HG03457 (cell line): Measurements from ENCODE around the gene ITGA2.

ENCODE experiments used
- ATAC-seq: cut with Tn5 transposase; IDR thresholded peaks from one replicate; pipeline ENCODE4 v1.9.1; 2021; ENCODE audit warnings: moderate number of reproducible peaks; ENCODE audit not compliant: unreplicated experiment

ITGA2 gene

GRCh38 chr5:53052499-53052898 lies 63.3 kb downstream of the ITGA2 start:
- no peak for ATAC-seq

GRCh38 chr5:53053364-53053763 lies 64.2 kb downstream of the ITGA2 start:
- ATAC-seq = no peak

GRCh38 chr5:53055365-53055764 lies 66.2 kb downstream of the ITGA2 start:
- no peak for ATAC-seq

DNA sequence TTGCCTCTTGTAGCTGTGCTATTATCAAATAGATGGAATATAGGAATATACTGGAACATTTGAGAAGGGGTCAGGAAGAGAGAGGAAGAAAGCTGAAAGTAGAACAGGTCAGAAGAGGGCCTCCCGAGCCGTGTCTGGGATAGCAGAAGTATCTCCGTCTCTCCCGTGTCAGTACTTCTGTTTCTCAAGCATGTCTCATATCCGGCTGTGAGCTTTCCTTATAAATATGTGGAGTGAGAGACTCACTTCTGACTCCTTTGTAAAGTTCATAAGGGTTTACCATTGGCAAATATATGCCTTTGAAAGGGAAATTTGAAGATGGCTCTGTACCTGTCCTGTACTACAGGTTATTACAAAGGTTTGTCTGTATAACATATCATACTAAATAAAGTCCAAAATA lies 70.1 kb downstream of the ITGA2 start:
- ATAC-seq = no peak

DNA sequence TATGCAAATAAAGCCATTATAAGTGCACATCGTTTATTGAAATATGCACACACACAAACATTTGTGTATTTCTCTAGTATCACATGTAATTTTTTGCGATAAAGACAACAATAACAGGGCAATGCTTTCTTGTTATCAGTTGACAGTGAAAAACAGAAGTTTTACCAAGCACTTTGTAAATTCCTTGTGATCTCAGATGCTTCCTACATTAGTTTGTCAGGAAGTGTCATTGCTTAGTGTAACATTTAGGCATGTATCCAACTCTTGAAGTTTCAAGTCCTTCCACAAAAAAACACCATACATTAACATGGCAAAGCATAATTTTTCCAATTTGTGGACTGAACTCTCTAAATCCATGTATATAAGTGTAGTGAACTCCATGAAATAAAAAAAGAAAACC lies 74.0 kb downstream of the ITGA2 start:
- ATAC-seq = no peak

- no peak for ATAC-seq
Measured at GRCh38 chr5:53063791-53064190, 74.6 kb downstream of the ITGA2 start.

GRCh38 chr5:53066088-53066487 lies 76.9 kb downstream of the ITGA2 start:
- ATAC-seq = no peak

DNA sequence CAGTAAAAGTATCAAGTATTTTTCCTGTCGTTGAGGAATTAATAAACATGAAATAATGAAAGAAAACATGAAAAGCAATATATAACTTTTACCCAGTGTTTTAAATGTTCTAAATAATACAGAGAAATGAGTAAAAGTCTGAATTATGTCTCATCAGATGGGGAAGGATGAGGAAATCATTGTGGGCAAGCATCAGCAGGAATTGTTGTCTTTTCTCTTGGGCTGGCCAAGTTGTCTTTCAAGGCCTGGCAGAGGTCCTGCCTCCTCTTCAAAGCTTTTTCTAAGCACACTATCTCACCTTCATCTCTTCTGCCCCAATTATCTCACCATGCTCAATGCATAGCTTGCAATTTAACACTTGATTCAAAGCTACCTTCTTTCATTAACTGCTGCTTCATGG lies 78.5 kb downstream of the ITGA2 start:
- ATAC-seq = no peak

DNA sequence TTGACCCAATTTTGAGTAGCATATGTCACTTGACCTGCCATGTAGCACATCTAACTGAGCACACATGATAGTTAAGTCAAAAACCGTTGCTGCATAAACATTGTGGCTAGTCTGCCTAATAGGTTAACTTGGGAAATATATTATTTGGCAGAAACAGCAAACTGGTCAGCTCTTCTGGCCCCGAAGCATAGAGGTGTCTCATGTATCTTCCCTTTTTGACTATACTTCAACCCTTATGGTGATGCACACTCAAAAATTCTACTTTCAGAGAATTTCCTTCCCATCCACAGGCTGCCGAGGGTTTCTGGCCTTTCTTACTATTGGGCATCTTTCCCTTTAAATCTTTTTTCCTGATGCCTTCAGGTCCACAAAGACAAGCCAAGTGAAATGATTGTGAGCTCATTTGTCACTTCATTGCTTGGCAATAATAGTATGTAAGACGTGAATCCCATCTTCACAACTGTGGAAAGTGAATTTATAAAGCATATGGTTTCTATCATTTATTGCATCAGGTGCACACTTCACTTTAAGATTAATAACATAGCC lies 79.2 kb downstream of the ITGA2 start:
- ATAC-seq = no peak

DNA sequence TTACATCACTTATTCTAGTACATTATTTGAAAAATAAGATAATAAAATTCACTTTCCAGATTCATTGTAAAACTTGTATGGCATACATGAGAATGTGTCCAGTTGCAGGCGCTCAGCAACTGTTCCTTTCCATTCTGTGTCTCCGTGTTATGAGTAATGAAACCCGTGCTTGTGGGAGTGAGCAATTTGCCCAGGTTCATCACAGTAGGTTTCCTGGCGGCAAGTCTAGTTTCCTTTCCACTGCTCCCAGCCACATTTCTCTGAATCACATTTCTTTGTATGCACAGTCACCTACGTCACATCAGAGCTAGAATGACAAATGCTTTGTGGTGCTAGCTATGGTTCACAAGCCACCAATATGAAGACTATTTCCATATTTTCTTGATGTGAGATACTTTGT lies 80.5 kb downstream of the ITGA2 start:
- no peak for ATAC-seq

DNA sequence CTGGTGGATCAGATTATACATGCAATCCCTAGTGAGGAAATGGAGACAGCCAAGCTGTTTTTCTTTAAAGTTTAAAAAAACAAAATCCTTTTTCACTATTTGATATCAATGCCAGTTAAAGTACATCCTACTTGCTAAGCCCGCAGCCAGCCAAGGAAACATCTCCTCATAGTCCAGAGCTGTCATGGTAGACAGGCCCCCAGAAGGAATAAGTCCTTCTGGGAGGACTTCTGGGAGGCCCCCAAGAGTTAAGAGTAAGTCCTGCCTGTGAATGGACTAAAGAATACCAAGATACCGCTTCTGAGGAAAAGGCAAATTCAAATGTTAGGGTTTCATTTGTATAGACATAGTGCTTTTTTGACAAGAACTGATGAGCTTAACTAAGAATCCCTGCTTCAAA lies 82.1 kb downstream of the ITGA2 start:
- no peak for ATAC-seq

DNA sequence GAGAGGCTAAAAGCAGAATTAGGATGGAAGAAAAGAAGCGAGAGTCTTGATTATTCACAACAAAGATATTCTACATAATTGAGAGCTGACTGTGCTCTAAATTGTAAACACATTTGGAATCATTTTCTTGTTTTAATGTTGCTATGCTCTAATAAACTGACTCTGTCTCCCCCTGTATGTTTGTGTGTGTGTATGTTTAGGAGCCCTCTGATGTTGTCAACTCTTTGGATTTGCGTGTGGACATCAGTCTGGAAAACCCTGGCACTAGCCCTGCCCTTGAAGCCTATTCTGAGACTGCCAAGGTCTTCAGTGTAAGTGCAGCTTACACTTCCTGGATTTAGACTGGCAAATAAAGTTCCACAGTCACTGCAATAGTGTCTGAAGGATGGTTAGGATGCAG lies 82.6 kb downstream of the ITGA2 start:
- ATAC-seq = no peak

DNA sequence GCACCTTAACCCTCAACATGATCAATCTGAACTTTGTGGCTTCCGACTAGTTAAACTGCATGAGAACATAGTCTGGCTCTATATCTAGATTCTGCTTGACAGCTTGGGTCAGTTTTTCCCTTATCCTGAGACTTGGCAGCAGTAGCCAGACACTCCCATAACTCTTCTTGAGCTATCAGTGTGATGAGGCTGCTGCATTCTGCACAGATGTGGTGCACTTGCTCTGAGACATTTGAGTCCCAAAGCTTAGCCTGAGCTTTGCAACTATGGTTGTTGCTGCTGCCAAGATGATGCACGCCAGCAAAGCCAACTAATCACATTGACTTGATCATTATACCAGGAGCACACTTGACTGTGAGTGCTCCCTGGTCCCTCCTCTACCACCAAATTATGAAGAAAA lies 84.2 kb downstream of the ITGA2 start:
- no peak for ATAC-seq

DNA sequence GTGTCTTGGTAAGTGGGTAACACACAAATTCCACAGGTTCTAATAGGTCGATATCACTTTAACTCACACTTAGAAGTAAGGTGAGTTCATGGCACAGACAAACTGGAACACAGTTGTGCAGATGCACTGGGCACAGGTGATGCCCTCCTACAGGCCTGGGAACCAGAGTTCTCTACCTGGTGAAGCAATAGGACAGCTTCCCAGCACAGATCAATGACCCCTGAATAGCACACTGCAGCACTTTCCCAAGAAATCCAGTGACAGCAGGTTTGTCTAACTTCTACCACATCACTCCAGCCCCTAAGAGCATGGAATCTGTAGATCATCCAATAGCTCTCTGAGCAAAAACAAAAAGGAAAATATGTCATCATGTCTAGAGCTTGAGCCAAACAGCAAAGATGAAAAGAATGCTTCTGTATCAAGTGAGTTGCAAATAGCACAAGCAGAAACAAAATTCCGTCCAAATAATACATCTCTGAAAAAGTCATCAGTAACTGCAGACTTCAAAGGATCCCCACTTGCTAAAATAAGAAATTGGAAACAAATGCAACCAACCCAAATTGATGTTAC lies 86.9 kb downstream of the ITGA2 start:
- ATAC-seq = no peak

DNA sequence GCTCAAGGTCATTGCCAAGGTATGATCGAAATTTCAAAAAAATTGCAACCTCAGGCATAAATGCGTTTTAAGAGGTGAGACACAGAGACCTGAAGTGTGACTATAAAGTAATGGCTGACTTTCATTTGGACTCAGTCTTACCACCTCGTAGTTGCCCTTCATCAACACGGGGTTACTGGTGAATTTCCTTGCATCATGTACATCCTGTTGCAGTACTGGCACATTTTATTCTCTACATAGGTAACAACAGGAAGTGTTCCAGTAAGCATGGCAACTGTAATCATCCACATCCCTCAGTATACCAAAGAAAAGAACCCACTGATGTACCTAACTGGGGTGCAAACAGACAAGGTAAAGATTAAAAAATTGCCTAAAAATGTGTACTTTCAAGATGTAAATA lies 91.1 kb downstream of the ITGA2 start:
- no peak for ATAC-seq

- no peak for ATAC-seq
Measured at GRCh38 chr5:53083927-53084326, 94.8 kb downstream of the ITGA2 start.

GRCh38 chr5:53084546-53085255 lies 95.5 kb downstream of the ITGA2 start:
- ATAC-seq = no peak

DNA sequence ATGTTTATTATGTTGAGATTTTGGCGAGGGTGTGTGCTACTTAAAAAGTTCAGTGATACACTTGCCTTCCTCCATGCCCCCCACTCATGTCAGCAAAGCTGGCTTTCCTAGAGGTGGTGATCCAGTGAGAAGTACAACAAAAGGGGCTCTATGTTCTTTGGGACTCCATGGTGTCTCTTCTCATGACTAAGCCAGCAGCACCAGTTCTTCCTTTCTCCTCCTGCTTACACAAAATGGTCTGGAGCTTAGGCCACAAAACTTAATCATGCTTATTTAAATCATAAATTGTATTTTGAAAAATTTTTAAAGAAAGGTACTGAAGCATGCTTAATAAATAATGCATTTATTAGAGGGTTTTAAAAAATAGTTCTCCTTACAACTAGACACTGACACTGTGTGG lies 98.0 kb downstream of the ITGA2 start:
- ATAC-seq = no peak

DNA sequence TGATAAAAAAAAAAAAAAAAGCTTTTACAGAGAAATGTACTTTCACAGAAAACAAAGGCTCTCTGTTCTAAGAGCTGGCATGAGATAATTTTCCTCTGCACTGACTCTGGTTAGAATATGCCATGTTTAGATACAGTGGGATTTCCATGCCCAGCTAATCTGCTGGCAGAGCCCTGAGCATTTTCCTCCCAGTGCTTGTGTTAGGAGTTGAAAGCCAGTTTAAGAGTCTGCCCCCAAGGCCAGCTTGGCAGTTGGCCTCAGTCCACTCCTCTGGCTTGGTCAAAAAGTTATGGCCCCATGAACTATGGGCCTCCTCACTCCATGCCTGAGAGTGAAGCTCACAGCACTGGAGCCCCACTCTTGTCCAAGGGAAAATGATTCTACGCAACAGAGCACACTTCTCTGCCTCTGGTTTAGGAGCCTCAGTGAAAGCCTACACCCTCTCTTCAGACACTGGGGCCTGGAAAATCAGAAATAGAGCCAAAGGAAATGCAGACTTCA lies 98.5 kb downstream of the ITGA2 start:
- no peak for ATAC-seq

DNA sequence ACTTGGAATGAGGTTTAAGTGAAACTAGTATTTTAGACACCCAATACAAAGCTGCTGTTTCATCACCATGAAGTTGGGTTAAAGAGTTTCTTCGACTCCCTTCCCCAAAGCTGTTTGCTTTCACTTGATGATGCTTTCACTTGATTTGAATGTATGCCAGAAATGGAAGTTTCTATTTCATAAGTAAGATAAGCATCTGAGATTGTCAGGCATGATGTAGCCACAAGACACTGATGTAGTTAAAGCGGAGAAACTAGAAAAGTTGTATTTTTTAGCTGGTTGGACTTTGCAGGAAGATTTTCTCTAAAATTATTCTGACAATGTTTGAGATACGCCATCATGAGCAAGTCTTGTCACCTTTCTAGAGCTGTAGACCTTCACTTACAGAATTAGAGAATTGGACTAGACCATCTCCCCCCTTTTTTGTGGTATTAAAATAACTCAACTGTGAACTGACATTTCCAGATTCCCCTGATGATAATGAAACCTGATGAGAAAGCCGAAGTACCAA lies 100.4 kb downstream of the ITGA2 start:
- ATAC-seq = peak; percentile 94

GRCh38 chr5:53090229-53090628 lies 101.1 kb downstream of the ITGA2 start:
- ATAC-seq = no peak

- ATAC-seq = no peak
Measured at GRCh38 chr5:53091289-53091688, 102.1 kb downstream of the ITGA2 start.
